ENCODE measurements around the gene STMN1. TPM values are rescaled to one million over a fixed set of nuclear protein-coding genes. Genes with fewer than 3 reads are reported as not detected.

The STMN1 gene
- total and polyA plus RNA-seq, 9 of the 15 experiments (the other 6 are each of a cell fraction or from before 2014, with no cell fraction given): 269 to 2,153 (median 595) TPM

DNA sequence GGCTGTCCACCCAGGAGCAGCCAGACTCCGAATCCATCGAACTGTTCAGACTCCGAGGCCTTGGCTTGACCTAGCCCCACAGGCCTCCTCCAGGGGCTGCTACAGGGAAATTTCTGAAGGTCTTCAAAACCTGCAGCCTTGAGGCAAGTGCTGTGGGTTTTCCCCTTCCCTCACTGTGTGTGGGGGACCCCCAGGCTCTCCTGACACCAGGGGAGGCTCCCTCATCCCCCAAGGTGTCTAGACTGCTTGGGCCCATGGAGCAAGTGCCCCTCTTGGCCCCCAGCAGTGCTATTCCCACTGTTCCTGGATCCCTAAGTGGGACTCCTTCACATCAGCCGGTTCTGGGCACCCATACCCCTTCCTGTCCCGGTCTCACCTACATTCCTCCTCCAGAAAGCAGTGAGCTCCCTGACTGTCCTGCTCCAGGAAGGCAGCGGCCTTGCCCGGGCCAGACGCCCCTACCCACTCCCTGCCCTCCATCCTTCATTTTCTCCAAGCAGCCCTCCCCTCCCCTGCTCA, 31.5 kb downstream of the STMN1 start:
- DNase-seq (ENCODE audit: extremely low read depth in 1 of 4, low spot score in 3 of 4): peak in 1 of 4 experiments; percentile 27
- Histone ChIP-seq H2AFZ (ENCODE audit: low read depth, low read length) (peak overlapping the region; percentile 88), H4K20me1 (replicated peaks; ENCODE audit: control insufficient read depth, insufficient read depth, low read length) (no peaks in the 10 kb centered on the region), H3K36me3 (ENCODE audit: control insufficient read depth, insufficient read depth, low read length) (no peaks in the 10 kb centered on the region), H3K9ac (ENCODE audit: insufficient read depth in 1 of 2, low read depth in 2 of 2, low read length in 2 of 2) (peak overlapping the region; percentile 63 to 92), H3K9me3 (replicated peaks; ENCODE audit: control insufficient read depth, insufficient read depth, low read depth, low read length) (no peaks in the 10 kb centered on the region), H3K4me2 (ENCODE audit: insufficient read depth, low read length) (peak overlapping the region; percentile 81), H3K9me1 (ENCODE audit: control insufficient read depth, insufficient read depth, low read length) (no peaks in the 10 kb centered on the region), H3K27me3 (ENCODE audit: control insufficient read depth in 2 of 2, insufficient read depth in 2 of 2, low read length in 2 of 2) (no peaks in the 10 kb centered on the region), H3K79me2 (ENCODE audit: control insufficient read depth, insufficient read depth, low read length) (peaks cover 10% of the 10 kb centered on the region; the same call in 2 of the 3 replicates), H3K4me3 (peak overlapping the region; percentile 51), H3K4me1 (replicated peaks in 1 of 2; ENCODE audit: control insufficient read depth in 2 of 2, insufficient read depth in 2 of 2, low read length in 2 of 2) (peaks cover 51 to 54% of the 10 kb centered on the region in 2 experiments), H3K27ac (ENCODE audit: extremely low read depth, low read depth, low read length) (peak overlapping the region; percentile 77)
- 40% methylated on average over 8 of the region's 8 CpGs for WGBS (ENCODE audit: insufficient coverage, low coverage, missing lambda C conversion rate)
- intact Hi-C loops (cut with micrococcal nuclease): no loop called here
- ChIA-PET CTCF (ENCODE audit: low intra/inter-chr PET ratio) (no interaction called here), POLR2A (interaction anchor here (1.0 to 2.2 kb wide), 8 partner anchors 12 to 152 kb away, joined by 3 to 6 read pairs (median 4); partner anchors contain the start of gene PAFAH2)
- FAIRE-seq: no peak
- ATAC-seq: no peak
- in situ Hi-C loops (cut with MboI): no loop called here
- BruUV-seq (replicated peaks): TSS peak; percentile 39
- no peak for TF ChIP-seq MCM7 (IDR thresholded peaks at IDR 0.05)
- TF ChIP-seq, protein P1, sequence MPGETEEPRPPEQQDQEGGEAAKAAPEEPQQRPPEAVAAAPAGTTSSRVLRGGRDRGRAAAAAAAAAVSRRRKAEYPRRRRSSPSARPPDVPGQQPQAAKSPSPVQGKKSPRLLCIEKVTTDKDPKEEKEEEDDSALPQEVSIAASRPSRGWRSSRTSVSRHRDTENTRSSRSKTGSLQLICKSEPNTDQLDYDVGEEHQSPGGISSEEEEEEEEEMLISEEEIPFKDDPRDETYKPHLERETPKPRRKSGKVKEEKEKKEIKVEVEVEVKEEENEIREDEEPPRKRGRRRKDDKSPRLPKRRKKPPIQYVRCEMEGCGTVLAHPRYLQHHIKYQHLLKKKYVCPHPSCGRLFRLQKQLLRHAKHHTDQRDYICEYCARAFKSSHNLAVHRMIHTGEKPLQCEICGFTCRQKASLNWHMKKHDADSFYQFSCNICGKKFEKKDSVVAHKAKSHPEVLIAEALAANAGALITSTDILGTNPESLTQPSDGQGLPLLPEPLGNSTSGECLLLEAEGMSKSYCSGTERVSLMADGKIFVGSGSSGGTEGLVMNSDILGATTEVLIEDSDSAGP (CRISPR knock-in tag; IDR thresholded peaks at IDR 0.05): no peak
- TF ChIP-seq SRSF7 (optimal IDR thresholded peaks at IDR 0.05; ENCODE audit: low read depth, low read length): no peak
- no peak for TF ChIP-seq POLR2A (conservative IDR thresholded peaks at IDR 0.05)
- no peak for TF ChIP-seq ZNF143 (CRISPR knock-in tag; IDR thresholded peaks at IDR 0.05)
- no peak for TF ChIP-seq FOXP4 (CRISPR knock-in tag; IDR thresholded peaks at IDR 0.05; ENCODE audit: borderline replicate concordance)
- TF ChIP-seq ZNF146 (CRISPR knock-in tag; IDR thresholded peaks at IDR 0.05; ENCODE audit: unreplicated experiment): peak; percentile 7
- TF ChIP-seq TCF15 (CRISPR knock-in tag; IDR thresholded peaks at IDR 0.05): no peak
- no peak for TF ChIP-seq USF2 (CRISPR knock-in tag; IDR thresholded peaks at IDR 0.05)
- TF ChIP-seq CHCHD3 (CRISPR knock-in tag; IDR thresholded peaks at IDR 0.05): no peak
- TF ChIP-seq ETV5 (CRISPR knock-in tag; IDR thresholded peaks at IDR 0.05; ENCODE audit: low read depth): 0 out of 2 replicates have a peak, but pooled peaks have one; percentile 53
- TF ChIP-seq IRF2 (CRISPR knock-in tag; IDR thresholded peaks at IDR 0.05): no peak
- TF ChIP-seq LCOR (CRISPR knock-in tag; IDR thresholded peaks at IDR 0.05): no peak
- TF ChIP-seq JUN (IDR thresholded peaks at IDR 0.05; ENCODE audit: borderline replicate concordance, low read depth, low read length): no peak
- TF ChIP-seq JUN (CRISPR knock-in tag; IDR thresholded peaks at IDR 0.05; ENCODE audit: borderline replicate concordance): peak; percentile 50; the same call in 1 of the 2 replicates
- TF ChIP-seq, protein P2, sequence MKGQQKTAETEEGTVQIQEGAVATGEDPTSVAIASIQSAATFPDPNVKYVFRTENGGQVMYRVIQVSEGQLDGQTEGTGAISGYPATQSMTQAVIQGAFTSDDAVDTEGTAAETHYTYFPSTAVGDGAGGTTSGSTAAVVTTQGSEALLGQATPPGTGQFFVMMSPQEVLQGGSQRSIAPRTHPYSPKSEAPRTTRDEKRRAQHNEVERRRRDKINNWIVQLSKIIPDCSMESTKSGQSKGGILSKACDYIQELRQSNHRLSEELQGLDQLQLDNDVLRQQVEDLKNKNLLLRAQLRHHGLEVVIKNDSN (CRISPR knock-in tag; IDR thresholded peaks at IDR 0.05): 0 out of 2 replicates have a peak, but pooled peaks have one; percentile 25
- TF ChIP-seq L3MBTL2 (IDR thresholded peaks at IDR 0.05): no peak
- 0 out of 2 replicates have a peak, but pooled peaks have one; percentile 62 for TF ChIP-seq NR1H2 (CRISPR knock-in tag; IDR thresholded peaks at IDR 0.05)
